Measurements from ENCODE around the gene AMOTL1.

AMOTL1 gene

DNA sequence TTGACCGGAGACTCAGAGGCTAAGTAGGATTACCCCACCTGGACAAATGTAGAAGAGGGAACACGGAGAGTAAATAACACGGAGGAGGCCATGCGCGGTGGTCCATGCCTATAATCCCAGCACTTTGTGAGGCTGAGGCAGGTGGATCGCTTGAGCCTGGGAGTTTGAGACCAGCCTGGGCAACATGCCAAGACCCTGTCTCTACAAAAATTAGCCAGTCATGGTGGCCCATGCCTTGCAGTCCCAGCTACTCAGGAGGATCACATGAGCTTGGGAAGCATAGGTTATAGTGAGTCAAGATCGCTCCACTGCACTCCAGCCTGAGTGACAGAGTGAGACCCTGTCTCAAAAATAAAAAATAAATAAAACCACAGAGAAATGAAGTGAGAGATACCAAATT is 53.9 kb downstream of the AMOTL1 start:
- Histone ChIP-seq H3K14ac (ENCODE audit: low read length in 2 of 2) (no peak overlapping the region), H2AFZ (ENCODE audit: low read depth, low read length) (no peak overlapping the region), H2AK5ac (ENCODE audit: low read length, severe bottlenecking) (no peak overlapping the region), H4K91ac (ENCODE audit: low read length) (no peak overlapping the region), H3K4me2 (ENCODE audit: low read length, poor library complexity, severe bottlenecking) (no peak overlapping the region), H2BK120ac (ENCODE audit: low read depth, low read length) (no peak overlapping the region), H2BK5ac (ENCODE audit: low read depth, low read length, poor library complexity, severe bottlenecking) (no peak overlapping the region), H3K18ac (ENCODE audit: low read depth in 1 of 2, low read length in 2 of 2) (no peak overlapping the region), H3K9me3 (ENCODE audit: control insufficient read depth, low read length) (no peaks in the 10 kb centered on the region), H3K23ac (ENCODE audit: low read length in 2 of 2) (no peak overlapping the region), H3K36me3 (ENCODE audit: control insufficient read depth in 1 of 2, insufficient read depth in 2 of 2, low read depth in 1 of 2, low read length in 2 of 2) (peaks cover 43 to 86% of the 10 kb centered on the region in 2 experiments), H3K27me3 (ENCODE audit: control insufficient read depth in 1 of 2, insufficient read depth in 1 of 2, low read length in 2 of 2) (no peaks in the 10 kb centered on the region), H3K4ac (ENCODE audit: low read depth in 1 of 2, low read length in 2 of 2) (no peak overlapping the region), H2BK12ac (ENCODE audit: low read length in 2 of 2) (no peak overlapping the region), H3K4me1 (ENCODE audit: control insufficient read depth, insufficient read depth, low read depth, low read length) (no peaks in the 10 kb centered on the region), H3K79me1 (replicated peaks; ENCODE audit: low read length, poor library complexity, severe bottlenecking) (peaks cover 39% of the 10 kb centered on the region), H2BK15ac (ENCODE audit: low read depth, poor library complexity, severe bottlenecking) (no peak overlapping the region), H4K8ac (ENCODE audit: low read length) (no peak overlapping the region), H3K4me3 (ENCODE audit: insufficient read depth in 1 of 2, low read depth in 1 of 2, low read length in 2 of 2) (no peak overlapping the region), H3K27ac (ENCODE audit: low read length, poor library complexity, severe bottlenecking) (no peak overlapping the region), H3K9ac (ENCODE audit: low read length) (no peak overlapping the region)
- WGBS: over 99% methylated on average over 6 of the region's 7 CpGs
- no peak for DNase-seq

DNA sequence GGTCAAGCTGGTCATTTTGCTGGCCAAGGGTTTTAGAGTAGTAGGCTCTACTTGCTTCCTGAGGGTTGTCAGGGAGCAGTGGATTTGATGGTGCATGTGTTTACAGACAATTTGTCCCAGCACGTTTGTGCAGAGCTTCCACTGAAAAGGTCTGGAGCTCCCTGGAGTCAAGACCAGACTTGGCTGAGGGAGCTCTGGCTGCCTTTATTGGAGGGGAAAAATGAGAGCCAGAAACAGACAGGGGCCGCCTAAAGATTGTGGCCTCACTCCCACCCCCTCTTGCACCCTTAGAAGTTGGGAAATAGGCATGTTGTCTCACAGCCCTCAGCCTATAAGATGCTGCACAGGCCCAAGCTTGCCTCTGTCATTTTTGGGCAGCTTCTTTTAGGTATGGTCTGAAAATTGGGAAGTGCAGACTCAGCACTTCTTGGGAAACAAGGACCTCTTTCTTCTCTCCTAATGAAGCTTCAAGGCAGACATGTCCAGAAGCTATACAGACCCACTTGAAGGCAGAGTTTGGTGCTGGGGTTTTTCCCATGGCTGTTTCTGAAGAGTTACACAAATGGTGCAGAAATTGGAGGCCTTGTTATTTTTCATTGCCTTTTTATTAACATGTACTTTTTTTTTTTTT is 55.1 kb downstream of the AMOTL1 start:
- H2BK120ac ChIP-seq (ENCODE audit: low read depth, low read length): no peak overlapping the region
- H3K9me3 ChIP-seq (ENCODE audit: control insufficient read depth, low read length): no peaks in the 10 kb centered on the region
- H3K27ac ChIP-seq (ENCODE audit: low read length, poor library complexity, severe bottlenecking): no peak overlapping the region
- H3K23ac ChIP-seq (ENCODE audit: low read length in 2 of 2): no peak overlapping the region
- no peak overlapping the region for H4K8ac ChIP-seq (ENCODE audit: low read length)
- H3K4me2 ChIP-seq (ENCODE audit: low read length, poor library complexity, severe bottlenecking): no peak overlapping the region
- no peak overlapping the region for H2AK5ac ChIP-seq (ENCODE audit: low read length, severe bottlenecking)
- H2AFZ ChIP-seq (ENCODE audit: low read depth, low read length): no peak overlapping the region
- H2BK12ac ChIP-seq (ENCODE audit: low read length in 2 of 2): no peak overlapping the region
- no peaks in the 10 kb centered on the region for H3K4me1 ChIP-seq (ENCODE audit: control insufficient read depth, insufficient read depth, low read depth, low read length)
- H4K91ac ChIP-seq (ENCODE audit: low read length): no peak overlapping the region
- H3K4me3 ChIP-seq (ENCODE audit: insufficient read depth in 1 of 2, low read depth in 1 of 2, low read length in 2 of 2): no peak overlapping the region
- H3K18ac ChIP-seq (ENCODE audit: low read depth in 1 of 2, low read length in 2 of 2): no peak overlapping the region
- no peak overlapping the region for H2BK15ac ChIP-seq (ENCODE audit: low read depth, poor library complexity, severe bottlenecking)
- no peak overlapping the region for H2BK5ac ChIP-seq (ENCODE audit: low read depth, low read length, poor library complexity, severe bottlenecking)
- H3K14ac ChIP-seq (ENCODE audit: low read length in 2 of 2): no peak overlapping the region
- no peaks in the 10 kb centered on the region for H3K27me3 ChIP-seq (ENCODE audit: control insufficient read depth in 1 of 2, insufficient read depth in 1 of 2, low read length in 2 of 2)
- no peak for DNase-seq
- peaks cover 37% of the 10 kb centered on the region for H3K79me1 ChIP-seq (replicated peaks; ENCODE audit: low read length, poor library complexity, severe bottlenecking)
- no peak overlapping the region for H3K9ac ChIP-seq (ENCODE audit: low read length)
- no peak overlapping the region for H3K4ac ChIP-seq (ENCODE audit: low read depth in 1 of 2, low read length in 2 of 2)
- 71% methylated on average over 2 of the region's 2 CpGs for WGBS
- peaks cover 48 to 94% of the 10 kb centered on the region in 2 experiments for H3K36me3 ChIP-seq (ENCODE audit: control insufficient read depth in 1 of 2, insufficient read depth in 2 of 2, low read depth in 1 of 2, low read length in 2 of 2)

DNA sequence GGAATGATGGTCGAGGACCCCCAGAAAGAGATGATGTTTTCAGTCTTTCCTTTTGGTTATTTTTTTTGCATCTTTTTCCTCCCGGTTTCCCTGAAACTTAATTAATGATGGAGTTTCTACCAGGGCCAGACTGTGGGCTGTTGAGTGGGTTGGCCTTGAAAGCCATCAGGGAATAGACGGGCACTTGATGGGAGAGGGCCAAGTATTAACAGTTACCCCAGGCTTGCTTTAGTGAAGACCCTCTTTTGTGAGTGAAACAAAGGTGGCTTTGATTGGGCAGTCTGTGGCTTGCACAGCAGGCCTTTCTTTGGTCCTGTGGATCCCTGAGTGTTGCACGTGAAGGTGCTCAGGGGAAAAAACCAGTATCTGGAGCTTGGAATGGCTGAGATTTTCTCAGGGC is 56.9 kb downstream of the AMOTL1 start:
- Histone ChIP-seq H3K4me2 (ENCODE audit: low read length, poor library complexity, severe bottlenecking) (no peak overlapping the region), H3K27ac (ENCODE audit: low read length, poor library complexity, severe bottlenecking) (no peak overlapping the region), H2AK5ac (ENCODE audit: low read length, severe bottlenecking) (no peak overlapping the region), H3K79me1 (replicated peaks; ENCODE audit: low read length, poor library complexity, severe bottlenecking) (peaks cover 42% of the 10 kb centered on the region), H3K36me3 (ENCODE audit: control insufficient read depth in 1 of 2, insufficient read depth in 2 of 2, low read depth in 1 of 2, low read length in 2 of 2) (peaks cover 47 to 96% of the 10 kb centered on the region in 2 experiments), H2BK12ac (ENCODE audit: low read length in 2 of 2) (no peak overlapping the region), H3K9me3 (ENCODE audit: control insufficient read depth, low read length) (no peaks in the 10 kb centered on the region), H3K4me1 (ENCODE audit: control insufficient read depth, insufficient read depth, low read depth, low read length) (no peaks in the 10 kb centered on the region), H2BK120ac (ENCODE audit: low read depth, low read length) (no peak overlapping the region), H3K9ac (ENCODE audit: low read length) (no peak overlapping the region), H2AFZ (ENCODE audit: low read depth, low read length) (no peak overlapping the region), H3K18ac (ENCODE audit: low read depth in 1 of 2, low read length in 2 of 2) (no peak overlapping the region), H3K27me3 (ENCODE audit: control insufficient read depth in 1 of 2, insufficient read depth in 1 of 2, low read length in 2 of 2) (no peaks in the 10 kb centered on the region), H3K4me3 (ENCODE audit: insufficient read depth in 1 of 2, low read depth in 1 of 2, low read length in 2 of 2) (no peak overlapping the region), H2BK5ac (ENCODE audit: low read depth, low read length, poor library complexity, severe bottlenecking) (no peak overlapping the region), H3K4ac (ENCODE audit: low read depth in 1 of 2, low read length in 2 of 2) (no peak overlapping the region), H4K8ac (ENCODE audit: low read length) (no peak overlapping the region), H2BK15ac (ENCODE audit: low read depth, poor library complexity, severe bottlenecking) (no peak overlapping the region), H3K23ac (ENCODE audit: low read length in 2 of 2) (no peak overlapping the region), H3K14ac (ENCODE audit: low read length in 2 of 2) (no peak overlapping the region), H4K91ac (ENCODE audit: low read length) (no peak overlapping the region)
- DNase-seq: no peak
- 100% methylated on average over 4 of the region's 4 CpGs for WGBS

DNA sequence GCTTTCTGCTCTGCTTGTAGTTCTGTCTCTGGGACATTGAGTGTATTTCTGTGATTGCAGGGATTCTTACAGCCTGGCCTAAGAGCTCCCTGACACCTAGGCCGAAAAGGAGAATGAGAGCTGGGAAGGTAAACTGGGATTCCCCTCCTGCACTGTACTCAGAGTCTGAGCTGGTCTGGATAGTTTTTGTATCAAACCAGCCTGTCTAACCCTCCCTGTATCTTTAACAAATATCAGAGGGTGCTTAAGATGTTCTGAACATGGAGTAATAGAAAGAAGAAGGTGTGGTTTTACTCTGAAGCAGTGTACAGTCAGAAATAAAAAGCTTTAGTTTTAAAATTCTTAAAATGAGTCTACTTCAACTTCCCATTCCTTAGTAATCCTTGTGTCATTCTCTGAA is 57.3 kb downstream of the AMOTL1 start:
- H3K18ac ChIP-seq (ENCODE audit: low read depth in 1 of 2, low read length in 2 of 2): no peak overlapping the region
- no peak overlapping the region for H2BK15ac ChIP-seq (ENCODE audit: low read depth, poor library complexity, severe bottlenecking)
- H2BK120ac ChIP-seq (ENCODE audit: low read depth, low read length): no peak overlapping the region
- H3K14ac ChIP-seq (ENCODE audit: low read length in 2 of 2): no peak overlapping the region
- no peak overlapping the region for H2BK5ac ChIP-seq (ENCODE audit: low read depth, low read length, poor library complexity, severe bottlenecking)
- H3K9ac ChIP-seq (ENCODE audit: low read length): no peak overlapping the region
- no peak overlapping the region for H2AFZ ChIP-seq (ENCODE audit: low read depth, low read length)
- H3K4me1 ChIP-seq (ENCODE audit: control insufficient read depth, insufficient read depth, low read depth, low read length): no peaks in the 10 kb centered on the region
- no peak overlapping the region for H3K4ac ChIP-seq (ENCODE audit: low read depth in 1 of 2, low read length in 2 of 2)
- WGBS: no CpG with 5 or more reads among the region's 1 CpG
- no peak overlapping the region for H2BK12ac ChIP-seq (ENCODE audit: low read length in 2 of 2)
- no peak overlapping the region for H4K8ac ChIP-seq (ENCODE audit: low read length)
- no peaks in the 10 kb centered on the region for H3K9me3 ChIP-seq (ENCODE audit: control insufficient read depth, low read length)
- no peak overlapping the region for H3K23ac ChIP-seq (ENCODE audit: low read length in 2 of 2)
- DNase-seq: no peak
- H2AK5ac ChIP-seq (ENCODE audit: low read length, severe bottlenecking): no peak overlapping the region
- H3K27me3 ChIP-seq (ENCODE audit: control insufficient read depth in 1 of 2, insufficient read depth in 1 of 2, low read length in 2 of 2): no peaks in the 10 kb centered on the region
- peaks cover 43% of the 10 kb centered on the region for H3K79me1 ChIP-seq (replicated peaks; ENCODE audit: low read length, poor library complexity, severe bottlenecking)
- H3K36me3 ChIP-seq (ENCODE audit: control insufficient read depth in 1 of 2, insufficient read depth in 2 of 2, low read depth in 1 of 2, low read length in 2 of 2): peaks cover 43 to 96% of the 10 kb centered on the region in 2 experiments
- H3K27ac ChIP-seq (ENCODE audit: low read length, poor library complexity, severe bottlenecking): no peak overlapping the region
- no peak overlapping the region for H4K91ac ChIP-seq (ENCODE audit: low read length)
- H3K4me2 ChIP-seq (ENCODE audit: low read length, poor library complexity, severe bottlenecking): no peak overlapping the region
- H3K4me3 ChIP-seq (ENCODE audit: insufficient read depth in 1 of 2, low read depth in 1 of 2, low read length in 2 of 2): no peak overlapping the region
